HG02870 (cell line): ENCODE results near the gene KCTD5.
"Not testable (repeated sequence)": the region's sequence is repeated elsewhere in the genome, so short reads cannot be mapped to it uniquely, and the experiment has no call there.

ENCODE experiments used
- ATAC-seq: cut with Tn5 transposase; IDR thresholded peaks from one replicate; pipeline ENCODE4 v1.9.1; 2021; ENCODE audit warnings: mild to moderate bottlenecking, moderate library complexity; ENCODE audit not compliant: unreplicated experiment

The KCTD5 gene

GRCh38 chr16:2671741-2672140, 10.6 kb upstream of the KCTD5 start:
- ATAC-seq: no peak

GRCh38 chr16:2673066-2673999, 9.0 kb upstream of the KCTD5 start:
- peak; percentile 90 for ATAC-seq

- no peak for ATAC-seq
These were observed 7.3 kb upstream of the KCTD5 start for GRCh38 chr16:2675021-2675420.

DNA sequence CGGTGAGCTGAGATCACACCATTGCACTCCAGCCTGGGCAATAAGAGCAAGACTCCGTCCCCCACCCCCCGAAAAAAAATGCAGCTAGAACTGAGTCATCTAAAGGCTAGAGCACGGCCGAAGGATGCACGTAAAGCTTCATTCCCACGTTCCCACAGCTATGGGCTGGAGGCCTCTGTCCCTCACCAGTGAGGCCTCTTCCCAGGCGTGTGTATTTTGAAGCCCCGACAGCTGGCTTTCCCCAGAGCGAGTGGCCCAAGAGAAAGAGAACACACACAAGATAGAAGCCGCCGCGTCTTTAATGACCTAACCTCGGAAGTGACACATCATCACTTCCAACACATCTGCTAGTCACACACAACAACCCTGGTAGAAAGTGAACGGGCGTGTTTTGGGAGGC, 6.6 kb upstream of the KCTD5 start:
- ATAC-seq: no peak

- not testable (repeated sequence) for ATAC-seq
These were observed 5.4 kb upstream of the KCTD5 start for GRCh38 chr16:2676937-2677336.

- not testable (repeated sequence) for ATAC-seq
These were observed 3.9 kb upstream of the KCTD5 start for GRCh38 chr16:2678206-2678965.

- ATAC-seq: not testable (repeated sequence)
These were observed 2.4 kb upstream of the KCTD5 start for GRCh38 chr16:2679902-2680301.

DNA sequence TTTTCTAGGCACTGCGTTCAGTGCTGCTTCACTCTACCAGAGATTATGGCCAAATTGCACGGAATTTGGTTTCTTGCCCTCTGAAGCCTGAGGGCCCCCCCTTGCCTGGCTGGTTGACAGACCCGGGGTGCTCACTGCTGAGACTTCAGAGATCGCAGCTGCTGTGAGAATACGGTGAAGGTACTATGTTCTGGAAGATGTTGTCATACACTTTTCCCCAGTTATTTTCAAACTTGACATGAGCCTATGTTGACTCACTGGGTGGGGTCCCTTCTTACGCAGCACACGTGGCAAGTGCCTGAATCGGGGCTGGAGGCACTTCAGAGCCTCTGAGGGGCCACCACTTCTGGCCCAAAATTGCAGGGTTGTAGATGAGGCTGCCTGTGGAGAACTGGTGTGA, 2.0 kb upstream of the KCTD5 start:
- ATAC-seq: not testable (repeated sequence)

DNA sequence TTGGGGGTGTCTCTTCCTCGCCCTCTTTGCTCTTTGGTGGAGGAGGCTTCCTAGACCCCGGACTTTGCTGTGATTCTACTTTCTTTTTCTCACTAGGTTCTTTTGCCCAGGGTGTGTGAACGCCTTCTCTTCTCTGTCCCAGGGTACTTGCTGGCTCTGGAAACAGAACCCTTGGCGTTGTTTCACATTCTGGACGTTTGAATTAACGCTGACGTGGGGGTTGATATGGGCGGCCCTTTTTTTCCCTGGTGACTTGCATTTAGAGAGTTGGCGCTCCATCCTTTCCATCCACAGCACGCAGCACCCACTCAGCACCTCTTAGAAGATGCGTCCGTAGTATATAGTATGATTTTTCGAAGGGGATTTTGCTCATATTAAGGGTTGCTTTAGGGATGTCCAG, 718 bp downstream of the KCTD5 start:
- ATAC-seq: not testable (repeated sequence)

DNA sequence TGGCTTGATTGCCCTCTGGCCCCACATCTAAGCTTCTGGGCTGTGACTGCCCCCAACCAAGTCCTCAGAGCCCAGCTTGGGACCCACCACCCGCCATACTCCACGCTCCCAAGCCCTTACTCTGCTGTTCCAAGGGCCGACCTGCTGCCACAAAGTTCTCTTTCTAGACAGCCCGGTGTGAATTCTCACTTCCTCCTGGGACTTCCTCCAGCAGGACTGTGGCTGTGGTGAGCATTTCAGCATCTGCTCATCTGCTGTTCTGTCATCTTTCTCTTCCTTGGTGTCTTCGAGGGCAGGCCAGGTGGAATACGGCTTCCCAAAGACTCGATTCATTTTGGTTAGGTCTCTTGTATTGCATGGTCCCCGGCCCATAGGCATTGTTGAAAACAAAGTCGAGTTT, 3.8 kb downstream of the KCTD5 start:
- not testable (repeated sequence) for ATAC-seq

GRCh38 chr16:2686912-2687507, 4.7 kb downstream of the KCTD5 start:
- peak; percentile 37 for ATAC-seq

- ATAC-seq: no peak
These were observed 5.4 kb downstream of the KCTD5 start for GRCh38 chr16:2687531-2688308.

DNA sequence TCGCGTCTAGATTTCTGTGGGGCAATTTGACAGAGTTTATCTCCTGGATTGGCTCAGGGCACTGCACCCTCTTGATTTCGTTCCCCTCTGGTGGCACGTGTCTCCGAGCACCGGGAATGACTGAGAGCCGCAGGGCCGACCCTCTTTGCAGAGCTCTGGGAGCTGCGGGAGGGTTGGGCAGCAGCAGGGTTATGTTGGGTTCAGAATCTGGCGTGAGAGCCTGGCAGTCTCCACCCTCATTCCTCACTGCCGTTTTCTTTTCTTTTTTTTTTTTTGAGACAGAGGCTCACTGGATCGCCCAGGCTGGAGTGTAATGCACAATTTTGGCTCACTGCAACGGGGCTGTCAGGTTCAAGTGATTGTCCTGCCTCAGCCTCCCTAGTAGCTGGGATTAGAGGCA, 7.1 kb downstream of the KCTD5 start:
- not testable (repeated sequence) for ATAC-seq

- ATAC-seq: no peak
These were observed 7.9 kb downstream of the KCTD5 start for GRCh38 chr16:2689968-2690801.

DNA sequence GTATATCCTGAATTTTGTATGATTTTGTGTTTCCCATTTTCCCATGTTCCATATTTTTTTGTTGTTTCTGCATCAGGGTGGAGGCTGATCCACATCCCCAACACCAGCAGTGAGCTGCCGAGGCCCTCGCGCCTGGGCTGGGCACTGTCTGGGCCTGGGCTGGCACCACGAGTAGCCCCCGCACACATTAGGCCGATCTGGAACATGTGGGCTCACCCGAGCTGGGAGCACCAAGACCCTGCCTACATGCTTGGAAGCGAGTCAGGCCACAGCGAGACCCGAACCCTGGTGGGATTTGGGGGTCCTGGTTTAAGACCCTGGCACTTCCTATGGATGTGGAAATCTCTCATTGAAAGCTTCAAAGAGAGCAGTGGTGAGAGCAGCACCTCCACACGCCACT, 8.5 kb downstream of the KCTD5 start:
- ATAC-seq: no peak

DNA sequence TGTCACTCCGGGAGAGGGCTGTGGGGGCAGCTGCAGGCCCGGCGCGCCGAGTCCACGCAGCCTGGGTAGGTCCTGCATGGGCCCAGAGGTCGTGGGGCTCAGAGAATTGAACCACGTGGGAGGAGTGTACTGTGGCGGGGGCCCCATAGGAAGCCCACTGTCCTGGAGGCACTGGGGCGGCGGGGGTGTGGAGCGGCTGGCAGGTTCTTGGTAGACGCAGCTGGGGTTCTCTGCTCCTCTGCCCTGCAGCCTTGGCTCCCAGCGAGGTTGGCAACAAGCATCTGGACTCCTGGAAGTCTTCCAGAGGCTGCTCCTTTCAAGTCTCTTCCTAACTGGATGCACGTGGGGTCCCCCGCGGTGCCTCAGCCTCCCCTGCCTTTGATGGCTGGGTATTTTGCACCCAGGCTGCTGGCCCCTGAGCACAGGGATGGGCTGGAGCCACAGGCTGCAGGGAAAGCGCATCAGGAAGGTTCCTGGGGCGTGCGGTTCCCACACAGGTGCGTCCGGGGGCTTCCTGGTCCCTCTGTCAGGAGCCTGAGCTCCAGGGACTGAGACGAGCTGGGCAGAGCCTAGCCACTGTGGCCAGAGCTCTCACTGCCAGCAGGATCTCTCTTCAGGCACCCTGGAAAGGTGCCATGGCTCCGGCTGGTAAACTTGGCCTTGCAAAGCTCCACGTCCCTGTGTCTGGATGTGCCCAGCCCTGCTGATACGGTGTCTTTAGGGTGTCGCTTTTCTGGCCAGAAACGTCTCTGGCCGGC, 9.3 kb downstream of the KCTD5 start:
- ATAC-seq: no peak

DNA sequence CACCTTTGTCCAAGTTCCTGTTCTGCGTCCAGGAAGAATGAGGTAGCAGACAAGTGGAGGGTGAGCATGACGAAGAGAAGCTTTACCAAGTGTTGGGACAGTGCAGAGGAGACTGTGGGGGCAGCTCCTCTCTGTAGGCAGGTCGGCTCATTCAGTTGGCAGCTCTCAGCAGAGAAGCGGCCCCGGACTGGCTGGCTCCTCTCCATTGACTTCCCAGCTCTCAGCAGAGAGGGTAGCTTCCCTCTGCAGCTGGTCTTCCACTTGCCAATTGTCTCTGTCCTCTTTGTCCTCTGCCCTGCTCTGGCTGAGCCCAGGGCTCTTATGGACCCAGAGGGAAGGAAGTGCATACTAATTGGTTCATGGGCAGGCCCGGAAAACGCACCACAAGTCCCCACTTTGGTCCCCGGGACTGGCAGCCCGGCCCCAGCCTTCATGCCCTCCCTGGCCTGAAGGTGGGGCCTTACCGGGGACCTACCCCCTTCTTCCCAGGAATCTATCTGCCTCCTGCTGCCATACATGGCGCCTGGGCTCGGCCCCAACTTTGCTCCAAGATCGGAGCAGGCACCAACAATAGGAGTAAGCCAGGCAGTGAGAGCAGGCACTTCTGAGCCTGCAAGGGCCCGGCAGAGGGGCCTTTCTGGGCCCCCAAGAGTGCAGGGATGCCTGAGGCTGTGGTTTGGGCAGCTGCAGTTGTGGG, 10.1 kb downstream of the KCTD5 start:
- ATAC-seq: no peak

DNA sequence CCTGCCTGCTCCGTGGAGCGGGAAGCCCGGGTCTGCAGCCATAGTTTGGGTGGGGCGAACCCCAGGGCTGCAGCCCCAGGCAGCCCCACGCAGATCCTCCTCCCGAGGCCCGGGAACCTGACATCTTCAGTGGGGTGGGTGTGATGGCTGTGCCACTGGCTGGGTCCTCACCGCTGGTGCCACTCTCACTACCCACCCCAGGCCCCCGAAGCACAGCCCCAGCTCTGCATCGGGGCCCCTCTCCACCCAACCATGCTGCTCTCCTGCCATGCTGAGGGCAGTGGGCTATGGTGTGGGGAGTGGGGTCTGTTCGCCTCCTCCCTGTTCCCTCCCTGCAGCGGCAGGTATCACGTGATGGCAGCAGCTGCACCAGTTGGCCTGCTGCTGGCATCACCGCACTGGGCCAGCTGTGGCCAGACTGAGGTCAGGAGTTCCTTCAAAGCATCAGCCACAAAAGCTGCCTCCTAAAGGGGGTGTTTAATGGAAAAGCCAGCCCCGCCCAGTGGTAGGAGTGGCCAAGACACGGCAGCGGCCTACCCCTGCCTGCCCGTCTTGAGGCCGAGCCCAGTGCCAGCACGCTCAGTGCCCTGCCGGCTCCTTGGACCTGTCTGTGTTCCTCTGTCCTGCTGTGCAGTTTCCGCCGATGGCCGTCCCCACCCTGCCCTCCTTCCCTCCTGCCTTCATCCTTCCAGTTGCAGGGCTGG, 10.8 kb downstream of the KCTD5 start:
- ATAC-seq: no peak
